CD14-positive monocyte (primary cell): ENCODE results near the gene PLCB2. TPM values are rescaled to one million over a fixed set of nuclear protein-coding genes. Genes with fewer than 3 reads are reported as not detected.
A peak's percentile ranks its signal among the peaks of the same experiment; 100 is the strongest.

Source experiments
- DNase-seq, 3 donors: peaks; one replicate each; pipeline ENCODE4 v3.0.0-alpha.2; 2011 to 2022
- H2AFZ ChIP-seq: 2 replicates; pipeline ENCODE4 v1.6.0; 2012; ENCODE audit warnings: mild to moderate bottlenecking, low read depth, low read length, inconsistent platforms; ENCODE audit not compliant: insufficient read depth, poor library complexity, severe bottlenecking
- H3K27ac ChIP-seq, 2 donors: 1 replicate in 1 of 2; 2 replicates in 1 of 2; pipeline ENCODE4 v1.5.1; 2012 to 2013; ENCODE audit warnings: low read length in 2 of 2, control low read depth in 1 of 2, inconsistent platforms in 1 of 2, low read depth in 1 of 2, mild to moderate bottlenecking in 1 of 2
- H3K27me3 ChIP-seq, 2 donors: one replicate each; pipeline versions ENCODE4 v1.6.0 to v1.6.1; 2011 to 2013; ENCODE audit warnings: low read length in 2 of 2; ENCODE audit not compliant: control insufficient read depth in 2 of 2, insufficient read depth in 2 of 2
- H3K36me3 ChIP-seq, 2 donors: replicated peaks in 1 of 2; 1 replicate in 1 of 2; 2 replicates in 1 of 2; pipeline versions ENCODE4 v1.5.1 to v1.6.1; 2012 to 2013; ENCODE audit warnings: low read length in 2 of 2, control low read depth in 1 of 2, inconsistent platforms in 1 of 2, mild to moderate bottlenecking in 1 of 2; ENCODE audit not compliant: insufficient read depth in 2 of 2, control insufficient read depth in 1 of 2
- H3K4me1 ChIP-seq, 2 donors: 1 replicate in 1 of 2; 2 replicates in 1 of 2; pipeline versions ENCODE4 v1.5.1 to v1.6.1; 2012 to 2013; ENCODE audit warnings: low read length in 2 of 2, control low read depth in 1 of 2, inconsistent platforms in 1 of 2, mild to moderate bottlenecking in 1 of 2, moderate library complexity in 1 of 2; ENCODE audit not compliant: insufficient read depth in 2 of 2, control insufficient read depth in 1 of 2
- H3K4me2 ChIP-seq: replicated peaks from 2 replicates; pipeline ENCODE3; 2012; ENCODE audit warnings: low read length, moderate library complexity, mild to moderate bottlenecking; ENCODE audit not compliant: poor library complexity, severe bottlenecking; ENCODE audit errors: extremely low read depth
- H3K4me3 ChIP-seq, 3 experiments: fragments of 200-600 bp in 1 of 3; sonication (generic) in 1 of 3; replicated peaks in 1 of 3; 1 replicate in 2 of 3; 2 replicates in 1 of 3; pipeline ENCODE4 v1.5.1; 2011 to 2013; ENCODE audit warnings: low read length in 3 of 3, mild to moderate bottlenecking in 3 of 3, control low read depth in 2 of 3, low read depth in 2 of 3, inconsistent platforms in 1 of 3, moderate library complexity in 1 of 3
- H3K79me2 ChIP-seq: 2 replicates; pipeline ENCODE4 v1.6.0; 2012; ENCODE audit warnings: mild to moderate bottlenecking, control low read depth, inconsistent platforms, low read length, moderate library complexity; ENCODE audit not compliant: insufficient read depth
- H3K9ac ChIP-seq: 2 replicates; pipeline ENCODE4 v1.6.0; 2017; ENCODE audit warnings: low read length, mild to moderate bottlenecking; ENCODE audit not compliant: insufficient read depth, poor library complexity, severe bottlenecking
- H3K9me3 ChIP-seq, 2 donors: replicated peaks in 1 of 2; 1 replicate in 1 of 2; 2 replicates in 1 of 2; pipeline versions ENCODE4 v1.5.1 to v1.6.1; 2012 to 2013; ENCODE audit warnings: low read length in 2 of 2, control low read depth in 1 of 2; ENCODE audit not compliant: control insufficient read depth in 1 of 2, insufficient read depth in 1 of 2
- H4K20me1 ChIP-seq: 2 replicates; pipeline ENCODE4 v1.6.0; 2012; ENCODE audit warnings: mild to moderate bottlenecking, low read length, control low read depth, moderate library complexity; ENCODE audit not compliant: insufficient read depth
- H3K27ac Mint-ChIP-seq, 7 donors: one replicate each; pipeline ENCODE4 v1.8.0; 2020; ENCODE audit warnings: mild to moderate bottlenecking in 7 of 7, mixed read lengths in 7 of 7, moderate library complexity in 6 of 7, inconsistent platforms in 2 of 7
- H3K27me3 Mint-ChIP-seq, 3 donors: one replicate each; pipeline ENCODE4 v1.8.0; 2021 to 2022; ENCODE audit warnings: low read depth in 3 of 3, mild to moderate bottlenecking in 3 of 3, mixed read lengths in 3 of 3, moderate library complexity in 3 of 3, inconsistent platforms in 1 of 3
- H3K36me3 Mint-ChIP-seq, 2 donors: one replicate each; pipeline ENCODE4 v1.8.0; 2020; ENCODE audit warnings: mixed read lengths in 2 of 2, inconsistent platforms in 1 of 2, mild to moderate bottlenecking in 1 of 2
- H3K4me1 Mint-ChIP-seq: one replicate; pipeline ENCODE4 v1.8.0; 2020; ENCODE audit warnings: mild to moderate bottlenecking, mixed read lengths
- H3K4me3 Mint-ChIP-seq, 2 donors: one replicate each; pipeline ENCODE4 v1.8.0; 2020; ENCODE audit warnings: mild to moderate bottlenecking in 2 of 2, mixed read lengths in 2 of 2, moderate library complexity in 1 of 2
- H3K9me3 Mint-ChIP-seq, 7 donors: one replicate each; pipeline ENCODE4 v1.8.0; 2020 to 2022; ENCODE audit warnings: mixed read lengths in 7 of 7, mild to moderate bottlenecking in 6 of 7, moderate library complexity in 6 of 7, inconsistent platforms in 2 of 7
- WGBS: methylation state at CpG from one replicate; pipeline ENCODE4 v1.1.5; 2013; ENCODE audit warnings: missing lambda C conversion rate; ENCODE audit not compliant: insufficient coverage; 5-methylcytosine and 5-hydroxymethylcytosine counted together
- intact Hi-C, 2 donors: fragments of 100-400 bp; cut with micrococcal nuclease; formaldehyde crosslinking; loops; one replicate each; pipeline versions ENCODE4 v1.15.0 to v1.15.1; 2023
- polyA plus RNA-seq, 3 donors: library from polyadenylated mRNA; depleted of rRNA in 1 of 3; unstranded in 2 of 3; stranded (reverse) in 1 of 3; fragments of 300-500 nt in 2 of 3; fragments of >200 nt in 1 of 3; fragmentation: Illumina TruSeq in 2 of 3; gene quantifications; 1 replicate in 2 of 3; 2 replicates in 1 of 3; pipeline ENCODE4 v1.2.3, GENCODE V29; 2012 to 2021
- TF ChIP-seq, protein P1 (sequence below): fragments of 200-600 bp; IDR thresholded peaks from one replicate; pipeline ENCODE4 v1.8.0; 2022; ENCODE audit warnings: antibody characterized with exemption, mild to moderate bottlenecking

PLCB2 gene
- polyA plus RNA-seq, 3 donors, result 56.5 to 1,191 (median 74.5) TPM

DNA sequence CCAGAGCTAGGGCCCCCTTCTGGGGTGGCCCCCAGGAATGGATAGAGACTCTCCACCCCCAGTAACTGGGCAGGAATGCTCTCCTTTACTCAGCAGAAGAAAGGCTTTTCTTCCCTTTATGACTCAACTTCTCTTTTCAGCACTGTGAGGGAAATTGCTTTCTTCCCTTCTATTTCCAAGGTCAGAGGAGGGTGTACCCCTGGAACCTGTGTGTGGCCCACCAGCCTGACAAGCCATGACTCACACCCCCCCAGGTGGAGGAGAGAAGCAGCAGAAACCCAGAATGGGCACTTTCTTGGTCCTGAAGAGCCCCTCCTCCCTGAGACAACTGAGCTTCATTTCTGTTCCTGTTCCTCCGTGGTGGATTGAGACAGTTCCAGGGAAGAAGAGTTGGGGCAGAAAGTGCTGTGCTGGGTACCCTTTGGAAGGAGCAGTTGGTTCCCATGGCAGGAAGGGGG, 22.2 kb downstream of the PLCB2 start:
- Mint-ChIP-seq H3K27me3 (peaks cover 20 to 39% (median 26%) of the 10 kb centered on the region in 3 donors), H3K27ac (peak overlapping the region in 5 of 7 donors; percentile 6 to 83 (median 70))
- peak overlapping the region; percentile 0 to 59 for H3K27ac ChIP-seq

DNA sequence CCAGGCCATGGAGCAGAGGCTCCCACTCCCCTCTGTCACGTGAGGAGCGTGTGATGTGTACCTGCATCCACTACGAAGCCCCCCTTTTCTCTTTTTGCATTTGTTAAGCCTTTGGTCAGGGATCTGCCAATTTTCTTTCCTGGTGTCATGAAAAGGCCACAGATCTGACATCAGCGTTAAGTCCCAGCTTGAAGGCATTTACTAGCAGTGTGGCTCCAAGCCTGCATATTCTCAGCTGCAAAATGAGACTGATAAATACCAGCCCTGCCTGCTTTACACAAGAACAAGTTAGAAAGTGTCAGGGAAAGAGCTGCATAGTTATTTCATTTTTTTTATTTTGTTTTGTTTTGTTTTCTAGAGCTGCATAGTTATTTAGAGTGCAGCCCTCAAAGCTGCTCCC, 22.6 kb downstream of the PLCB2 start:
- Histone ChIP-seq H3K4me3 (no peak overlapping the region), H3K27me3 (peaks cover 9 to 30% of the 10 kb centered on the region in 2 donors), H3K79me2 (no peaks in the 10 kb centered on the region), H3K4me2 (no peak overlapping the region), H3K9ac (no peak overlapping the region), H3K27ac (no peak overlapping the region), H3K4me1 (peaks cover 26 to 51% of the 10 kb centered on the region in 2 donors), H3K9me3 (no peaks in the 10 kb centered on the region), H4K20me1 (peaks cover 70% of the 10 kb centered on the region), H3K36me3 (peaks cover 40 to 54% of the 10 kb centered on the region in 2 donors), H2AFZ (no peak overlapping the region)
- peak overlapping the region in 1 of 7 donors; percentile 83 for H3K27ac Mint-ChIP-seq
- no peak for DNase-seq
- TF ChIP-seq, protein P1, sequence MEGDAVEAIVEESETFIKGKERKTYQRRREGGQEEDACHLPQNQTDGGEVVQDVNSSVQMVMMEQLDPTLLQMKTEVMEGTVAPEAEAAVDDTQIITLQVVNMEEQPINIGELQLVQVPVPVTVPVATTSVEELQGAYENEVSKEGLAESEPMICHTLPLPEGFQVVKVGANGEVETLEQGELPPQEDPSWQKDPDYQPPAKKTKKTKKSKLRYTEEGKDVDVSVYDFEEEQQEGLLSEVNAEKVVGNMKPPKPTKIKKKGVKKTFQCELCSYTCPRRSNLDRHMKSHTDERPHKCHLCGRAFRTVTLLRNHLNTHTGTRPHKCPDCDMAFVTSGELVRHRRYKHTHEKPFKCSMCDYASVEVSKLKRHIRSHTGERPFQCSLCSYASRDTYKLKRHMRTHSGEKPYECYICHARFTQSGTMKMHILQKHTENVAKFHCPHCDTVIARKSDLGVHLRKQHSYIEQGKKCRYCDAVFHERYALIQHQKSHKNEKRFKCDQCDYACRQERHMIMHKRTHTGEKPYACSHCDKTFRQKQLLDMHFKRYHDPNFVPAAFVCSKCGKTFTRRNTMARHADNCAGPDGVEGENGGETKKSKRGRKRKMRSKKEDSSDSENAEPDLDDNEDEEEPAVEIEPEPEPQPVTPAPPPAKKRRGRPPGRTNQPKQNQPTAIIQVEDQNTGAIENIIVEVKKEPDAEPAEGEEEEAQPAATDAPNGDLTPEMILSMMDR, result no peak
- H3K36me3 Mint-ChIP-seq, result peaks cover 46 to 63% of the 10 kb centered on the region in 2 donors
- H3K4me1 Mint-ChIP-seq, result peaks cover 34% of the 10 kb centered on the region
- H3K9me3 Mint-ChIP-seq, result peaks cover 0 to 10% (median 0%) of the 10 kb centered on the region in 7 donors
- intact Hi-C loops, result no loop called here
- H3K27me3 Mint-ChIP-seq, result peaks cover 24 to 43% (median 30%) of the 10 kb centered on the region in 3 donors
- WGBS, result 100% methylated on average over 2 of the region's 4 CpGs
- H3K4me3 Mint-ChIP-seq, result peak overlapping the region in 1 of 2 donors; percentile 46

More for the DNA sequence above, 22.2 kb downstream of the PLCB2 start:
- Histone ChIP-seq H3K4me1 (peaks cover 26 to 51% of the 10 kb centered on the region in 2 donors), H3K9me3 (no peaks in the 10 kb centered on the region), H3K36me3 (peaks cover 44 to 58% of the 10 kb centered on the region in 2 donors), H2AFZ (no peak overlapping the region), H3K79me2 (no peaks in the 10 kb centered on the region), H3K27me3 (peaks cover 9 to 25% of the 10 kb centered on the region in 2 donors), H3K9ac (no peak overlapping the region), H3K4me3 (no peak overlapping the region), H4K20me1 (peaks cover 74% of the 10 kb centered on the region), H3K4me2 (no peak overlapping the region)
- intact Hi-C loops, result no loop called here
- no peak overlapping the region for H3K4me3 Mint-ChIP-seq
- peaks cover 34% of the 10 kb centered on the region for H3K4me1 Mint-ChIP-seq
- peaks cover 49 to 67% of the 10 kb centered on the region in 2 donors for H3K36me3 Mint-ChIP-seq
- TF ChIP-seq, protein P1, result no peak
- H3K9me3 Mint-ChIP-seq, result peaks cover 0 to 10% (median 0%) of the 10 kb centered on the region in 7 donors
- DNase-seq, result no peak
- WGBS, result 0% methylated on average over 1 of the region's 1 CpG
